GM18517 (cell line): ENCODE measurements around the gene DIS3L.
"Not testable (repeated sequence)": the region's sequence is repeated elsewhere in the genome, so short reads cannot be mapped to it uniquely, and the experiment has no call there.

Experiments used
- ATAC-seq: cut with Tn5 transposase; IDR thresholded peaks from one replicate; pipeline ENCODE4 v1.9.1; 2021; ENCODE audit warnings: mild to moderate bottlenecking, moderate library complexity; ENCODE audit not compliant: unreplicated experiment

DIS3L gene

DNA sequence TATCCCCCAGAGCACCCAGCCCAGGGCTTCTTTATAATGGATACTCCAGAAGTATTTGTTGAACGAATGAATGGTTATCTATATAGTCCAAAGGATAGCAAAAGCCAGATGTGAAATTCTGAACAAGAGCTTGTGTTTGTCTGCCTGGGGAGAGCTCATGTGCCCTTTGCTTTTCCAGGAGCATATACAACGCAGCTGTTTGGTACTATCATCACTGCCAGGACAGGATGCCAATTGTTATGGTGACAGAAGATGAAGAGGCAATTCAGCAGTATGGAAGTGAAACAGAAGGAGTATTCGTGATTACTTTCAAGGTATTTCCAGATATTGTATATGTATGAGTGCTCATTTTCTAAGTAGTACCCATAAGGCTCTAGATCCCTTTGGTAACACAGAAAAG is 15.2 kb downstream of the DIS3L start:
- ATAC-seq: no peak

DNA sequence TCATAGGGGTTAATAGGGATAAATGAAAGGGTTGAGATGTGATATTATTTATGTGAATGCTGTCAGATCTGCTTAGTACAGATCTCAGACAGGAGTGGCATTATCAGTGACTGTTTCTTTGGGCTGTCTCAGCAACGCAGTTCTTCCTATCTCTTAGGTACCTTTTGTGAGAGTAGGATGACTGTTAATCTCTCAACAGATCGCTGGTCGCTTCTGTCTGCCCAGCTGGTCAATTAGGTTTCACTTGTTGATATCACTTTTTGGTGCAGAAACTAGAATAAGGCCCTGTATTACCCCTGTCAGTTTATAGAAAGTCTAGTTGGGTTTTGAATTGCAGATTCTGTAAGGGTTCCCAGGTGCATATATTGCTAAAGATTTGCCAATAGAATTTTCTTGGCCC is 16.5 kb downstream of the DIS3L start:
- ATAC-seq: no peak

DNA sequence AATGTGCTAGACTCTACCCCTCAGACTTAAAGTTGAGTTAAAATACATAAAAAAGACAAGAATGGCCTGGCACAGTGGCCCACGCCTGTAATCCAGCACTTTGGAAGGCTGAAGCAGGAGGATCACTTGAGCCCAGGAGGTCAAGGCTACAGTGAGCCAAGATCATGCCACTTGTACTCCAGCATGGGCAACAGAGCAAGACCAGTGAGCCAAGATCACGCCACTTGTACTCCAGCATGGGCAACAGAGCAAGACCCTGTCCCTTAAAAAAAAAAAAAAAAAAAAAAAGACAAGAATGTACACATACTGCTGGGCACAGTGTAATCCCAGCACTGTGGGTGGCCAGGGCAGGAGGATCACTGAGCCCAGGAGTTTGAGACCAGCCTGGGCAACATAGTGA is 17.4 kb downstream of the DIS3L start:
- no peak for ATAC-seq

DNA sequence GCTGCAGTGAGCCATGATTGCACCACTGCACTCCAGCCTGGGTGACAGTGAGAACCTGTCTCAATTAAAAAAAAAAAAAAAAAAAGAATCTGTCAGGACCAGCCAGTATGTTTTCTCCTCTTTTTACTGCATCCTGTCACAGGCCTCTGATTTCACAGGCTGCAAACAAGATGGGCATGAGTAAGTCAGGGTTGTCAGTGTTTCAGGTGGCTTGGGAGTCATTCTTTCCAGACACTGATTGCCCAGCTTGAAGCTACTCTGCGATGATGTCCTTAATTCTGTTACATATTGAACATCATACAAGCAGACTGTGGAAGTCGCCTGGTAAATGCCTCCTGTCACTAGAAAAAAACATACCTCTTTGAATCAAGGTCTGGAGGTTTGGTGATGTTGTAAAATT is 18.8 kb downstream of the DIS3L start:
- ATAC-seq: no peak

DNA sequence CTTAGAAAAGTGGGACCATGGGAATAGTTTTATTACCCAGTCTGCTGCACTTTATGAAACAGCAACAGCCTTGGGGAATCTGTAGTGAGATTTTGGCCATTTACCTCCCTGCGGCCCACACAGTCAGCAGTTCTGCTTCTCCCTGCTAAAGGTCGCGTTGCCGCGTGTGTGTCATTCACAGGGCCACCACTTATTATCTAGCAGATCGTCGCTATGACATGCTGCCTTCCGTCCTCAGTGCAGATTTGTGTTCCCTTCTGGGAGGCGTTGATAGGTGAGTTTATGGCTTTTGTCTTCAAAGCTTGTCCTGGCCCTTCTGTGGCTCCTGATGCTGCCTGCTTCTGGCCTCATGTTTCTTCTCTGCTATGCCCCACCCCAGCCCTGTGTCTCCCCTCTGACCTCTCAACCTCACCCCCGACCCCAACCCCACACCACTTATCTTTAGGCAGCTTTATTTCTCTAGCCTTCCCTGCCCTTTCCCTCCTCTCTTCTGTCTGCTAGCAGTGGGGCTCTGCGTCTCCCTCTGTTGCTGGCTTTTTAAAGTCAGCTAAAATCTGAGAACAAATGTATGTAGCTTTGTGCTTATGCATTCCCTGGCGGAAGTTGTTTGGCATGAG is 30.1 kb downstream of the DIS3L start:
- ATAC-seq: no peak

DNA sequence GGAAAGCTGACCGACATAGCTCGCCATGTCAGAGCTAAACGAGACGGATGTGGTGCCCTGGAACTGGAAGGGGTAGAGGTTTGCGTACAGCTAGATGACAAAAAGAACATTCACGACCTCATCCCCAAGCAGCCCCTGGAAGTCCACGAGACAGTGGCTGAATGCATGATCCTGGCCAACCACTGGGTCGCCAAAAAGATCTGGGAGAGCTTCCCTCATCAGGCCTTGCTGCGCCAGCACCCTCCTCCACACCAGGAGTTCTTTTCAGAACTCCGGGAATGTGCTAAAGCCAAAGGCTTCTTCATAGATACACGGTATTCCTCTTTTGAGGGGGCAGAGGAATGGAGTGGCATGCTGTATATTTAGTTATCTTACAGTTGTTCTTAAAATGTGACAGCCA is 32.7 kb downstream of the DIS3L start:
- ATAC-seq: no peak

DNA sequence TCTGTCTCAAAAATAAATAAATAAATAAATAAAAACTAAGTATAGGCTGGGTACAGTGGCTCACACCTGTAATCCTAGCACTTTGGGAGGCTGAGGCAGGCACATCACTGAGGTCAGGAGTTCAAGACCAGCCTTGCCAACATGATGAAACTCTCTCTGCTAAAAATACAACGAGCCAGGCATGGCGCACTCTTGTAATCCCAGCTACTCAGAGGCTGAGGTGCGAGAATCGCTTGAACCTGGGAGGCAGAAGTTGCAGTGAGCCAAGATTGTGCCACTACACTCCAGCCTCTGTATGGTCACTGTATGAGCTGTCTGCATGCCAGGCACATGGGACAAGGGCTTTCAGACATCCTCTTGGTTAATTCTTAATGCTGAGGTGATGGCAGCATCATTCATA is 34.4 kb downstream of the DIS3L start:
- ATAC-seq: no peak

DNA sequence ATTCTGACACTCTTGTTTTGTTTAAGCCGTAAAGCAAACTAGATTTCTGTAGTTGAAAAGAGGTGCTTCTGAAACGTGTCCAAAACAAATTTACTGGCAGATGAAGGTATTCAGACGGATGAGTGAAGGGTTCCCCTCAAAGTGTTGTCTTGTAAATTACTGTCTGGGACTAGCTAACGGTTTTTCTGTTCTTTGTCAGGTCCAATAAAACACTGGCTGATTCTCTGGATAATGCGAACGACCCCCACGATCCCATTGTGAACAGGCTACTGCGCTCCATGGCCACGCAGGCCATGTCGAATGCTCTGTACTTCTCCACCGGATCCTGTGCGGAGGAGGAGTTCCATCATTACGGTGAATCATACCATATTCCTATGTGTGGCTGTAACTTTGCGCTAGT is 35.4 kb downstream of the DIS3L start:
- ATAC-seq: no peak

DNA sequence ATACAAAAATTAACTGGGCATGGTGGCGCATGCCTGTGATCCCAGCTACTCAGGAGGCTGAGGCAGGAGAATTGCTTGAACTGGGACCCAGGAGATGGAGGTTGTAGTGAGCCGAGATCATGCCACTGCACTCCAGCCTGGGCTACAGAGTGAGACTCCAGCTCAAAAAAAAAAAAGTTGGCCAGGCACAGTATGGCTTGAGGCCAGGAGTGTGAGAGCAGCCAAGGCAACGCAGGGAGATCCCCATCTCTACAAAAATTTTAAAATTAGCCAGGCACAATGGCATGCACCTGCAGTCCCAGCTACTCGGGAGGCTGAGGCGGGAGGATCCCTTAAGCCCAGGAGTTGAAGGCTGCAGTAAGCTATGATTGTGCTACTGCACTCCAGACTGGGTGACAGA is 55.2 kb downstream of the DIS3L start:
- ATAC-seq: not testable (repeated sequence)

DNA sequence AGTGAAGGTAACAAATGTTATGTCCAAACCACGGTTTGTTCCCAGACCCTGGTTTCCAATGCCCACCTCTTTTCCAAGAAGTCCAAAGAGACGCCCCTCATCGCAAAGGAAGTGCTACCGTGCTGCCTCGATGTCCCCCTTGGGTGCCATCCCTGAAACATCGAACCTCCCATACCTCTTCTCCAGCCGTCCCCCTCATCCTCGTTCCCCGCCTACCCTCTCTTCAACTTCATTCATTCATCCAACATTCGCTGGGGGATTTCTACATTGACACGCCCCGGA is 62.6 kb downstream of the DIS3L start:
- no peak for ATAC-seq

DNA sequence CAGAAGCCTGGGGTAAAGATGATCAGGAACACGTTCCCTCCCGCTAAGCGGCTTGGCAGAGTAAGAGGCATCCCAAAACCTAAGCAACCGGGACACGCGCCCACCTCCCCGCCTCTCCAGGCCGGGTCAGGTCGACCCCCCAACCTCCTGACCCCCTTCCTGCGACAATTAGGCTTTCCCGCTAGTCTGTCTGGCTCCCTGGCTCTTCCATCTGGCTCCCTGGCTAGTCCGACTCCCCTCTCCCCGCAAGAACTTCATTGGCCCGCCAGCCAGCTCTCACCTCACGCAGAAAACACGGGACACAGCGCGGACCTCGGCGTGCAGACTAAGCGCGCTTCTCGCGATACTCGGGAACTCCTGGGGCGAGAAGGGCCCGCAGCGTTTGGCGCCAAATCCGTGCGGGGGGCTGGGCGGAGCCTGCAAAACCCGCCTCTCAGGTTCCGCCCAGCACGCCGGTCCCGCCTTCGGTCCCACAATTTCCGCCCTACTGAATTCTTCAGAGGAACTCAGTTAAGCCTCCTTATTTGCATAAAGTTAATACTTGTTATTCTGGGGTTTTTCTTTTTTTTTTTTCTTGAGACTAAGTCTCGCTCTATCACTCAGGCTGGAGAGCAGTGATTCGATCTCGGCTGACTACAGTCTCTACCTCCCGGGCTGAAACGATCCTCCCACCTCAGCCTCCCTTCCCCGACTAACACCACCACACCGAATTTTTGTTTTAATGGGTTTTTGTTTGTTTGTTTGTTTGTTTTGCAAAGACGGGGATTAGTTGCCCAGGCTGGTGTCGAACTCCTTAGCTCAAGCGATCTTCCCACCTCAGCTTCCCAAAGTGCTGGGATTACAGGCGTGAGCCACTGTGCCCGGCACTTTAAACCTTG is 63.2 kb downstream of the DIS3L start, which contains the start of gene TIPIN:
TSS of gene TIPIN (minus strand) at position 327 of the 878 bp plus-strand sequence. CDS start 3,738 bp downstream, outside the sequence.
- peak; percentile 91 for ATAC-seq

DNA sequence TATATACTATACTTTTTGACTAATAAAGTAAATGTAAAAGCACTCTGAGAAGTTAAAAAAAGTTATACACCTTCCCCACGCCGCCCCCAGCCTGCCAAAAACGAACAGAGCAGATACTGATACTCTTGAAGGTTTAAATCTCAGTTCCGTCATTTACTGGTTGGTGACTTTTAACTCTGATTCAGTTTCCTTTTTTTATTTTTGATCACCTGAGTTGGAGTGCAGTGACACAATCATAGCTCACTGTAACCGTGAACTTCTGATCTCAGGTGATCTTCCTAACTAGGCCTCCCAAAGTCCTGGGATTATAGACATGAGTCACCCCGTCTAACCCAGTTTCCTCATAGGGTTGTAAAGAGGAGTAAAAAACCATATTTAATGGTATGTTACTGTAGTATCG is 66.4 kb downstream of the DIS3L start:
- ATAC-seq: no peak

DNA sequence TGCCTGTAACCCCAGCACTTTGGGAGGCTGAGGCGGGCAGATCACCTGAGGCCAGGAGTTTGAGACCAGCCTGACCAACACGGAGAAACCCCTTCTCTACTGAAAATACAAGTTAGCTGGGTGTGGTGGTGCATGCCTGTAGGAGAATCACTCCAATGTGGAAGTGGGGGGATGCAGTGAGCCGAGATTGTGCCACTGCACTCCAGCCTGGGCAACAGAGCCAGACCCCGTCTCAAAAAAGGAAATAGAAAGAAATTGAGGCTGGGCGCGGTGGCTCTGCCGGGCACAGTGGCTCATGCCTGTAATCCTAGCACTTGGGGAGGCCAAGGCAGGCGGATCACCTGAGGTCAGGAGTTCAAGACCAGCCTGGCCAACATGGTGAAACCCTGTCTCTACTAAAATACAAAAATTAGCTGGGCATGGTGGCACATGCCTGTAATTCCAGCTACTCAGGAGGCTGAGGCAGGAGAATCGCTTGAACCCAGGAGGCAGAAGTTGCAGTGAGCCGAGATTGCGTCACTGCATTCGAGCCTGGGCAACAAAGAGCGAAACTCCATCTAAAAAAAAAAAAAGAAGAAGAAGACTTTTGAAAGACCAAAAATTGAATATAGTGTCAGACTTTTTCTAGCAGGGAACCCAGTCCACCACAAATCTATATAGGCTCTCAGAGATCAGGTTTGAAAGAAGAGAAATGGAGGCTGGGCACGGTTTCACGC is 68.5 kb downstream of the DIS3L start:
- not testable (repeated sequence) for ATAC-seq

DNA sequence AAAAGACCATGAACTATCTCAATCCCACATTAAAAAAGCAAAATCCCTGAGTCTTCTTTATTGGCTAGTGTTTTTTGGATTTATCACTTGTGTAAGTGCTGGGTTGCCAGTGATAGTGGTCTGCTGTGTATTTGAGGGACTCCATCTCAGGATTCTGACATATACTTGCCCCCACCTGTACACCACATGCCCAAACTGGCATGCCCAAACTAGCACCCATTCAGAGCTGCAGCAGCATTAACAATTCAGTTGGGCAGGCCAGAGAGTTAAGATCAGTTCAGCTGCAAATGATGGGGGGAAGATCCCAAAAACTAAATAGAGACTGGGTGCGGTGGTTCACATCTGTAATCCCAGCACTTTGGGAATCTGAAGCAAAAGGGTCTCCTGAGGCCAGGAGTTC is 69.4 kb downstream of the DIS3L start:
- ATAC-seq: no peak

DNA sequence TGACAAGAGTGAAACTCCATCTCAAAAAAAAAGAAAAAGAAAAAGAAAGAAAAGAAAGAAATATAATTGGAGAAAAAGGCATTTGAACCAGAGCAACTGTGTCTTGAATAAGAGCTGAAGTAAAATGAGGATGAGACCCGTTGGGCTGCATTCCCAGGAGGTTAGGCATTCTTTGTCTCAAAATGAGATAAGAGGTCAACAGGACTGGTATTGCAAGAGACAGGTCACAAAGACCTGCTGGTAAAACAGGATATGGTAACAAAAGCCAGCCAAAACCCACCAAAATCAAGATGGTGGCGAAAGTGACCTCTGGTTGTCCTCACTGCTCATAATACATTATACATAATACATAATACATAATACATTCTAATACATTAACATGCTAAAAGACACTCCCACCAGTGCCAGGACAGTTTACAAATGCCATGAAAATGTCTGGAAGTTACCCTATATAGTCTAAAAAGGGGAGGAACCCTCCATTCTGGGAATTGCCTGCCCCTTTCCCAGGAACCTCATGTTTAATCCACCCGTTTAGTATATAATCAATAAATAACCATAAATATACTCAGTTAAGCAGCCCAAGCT is 71.7 kb downstream of the DIS3L start:
- ATAC-seq: no peak

DNA sequence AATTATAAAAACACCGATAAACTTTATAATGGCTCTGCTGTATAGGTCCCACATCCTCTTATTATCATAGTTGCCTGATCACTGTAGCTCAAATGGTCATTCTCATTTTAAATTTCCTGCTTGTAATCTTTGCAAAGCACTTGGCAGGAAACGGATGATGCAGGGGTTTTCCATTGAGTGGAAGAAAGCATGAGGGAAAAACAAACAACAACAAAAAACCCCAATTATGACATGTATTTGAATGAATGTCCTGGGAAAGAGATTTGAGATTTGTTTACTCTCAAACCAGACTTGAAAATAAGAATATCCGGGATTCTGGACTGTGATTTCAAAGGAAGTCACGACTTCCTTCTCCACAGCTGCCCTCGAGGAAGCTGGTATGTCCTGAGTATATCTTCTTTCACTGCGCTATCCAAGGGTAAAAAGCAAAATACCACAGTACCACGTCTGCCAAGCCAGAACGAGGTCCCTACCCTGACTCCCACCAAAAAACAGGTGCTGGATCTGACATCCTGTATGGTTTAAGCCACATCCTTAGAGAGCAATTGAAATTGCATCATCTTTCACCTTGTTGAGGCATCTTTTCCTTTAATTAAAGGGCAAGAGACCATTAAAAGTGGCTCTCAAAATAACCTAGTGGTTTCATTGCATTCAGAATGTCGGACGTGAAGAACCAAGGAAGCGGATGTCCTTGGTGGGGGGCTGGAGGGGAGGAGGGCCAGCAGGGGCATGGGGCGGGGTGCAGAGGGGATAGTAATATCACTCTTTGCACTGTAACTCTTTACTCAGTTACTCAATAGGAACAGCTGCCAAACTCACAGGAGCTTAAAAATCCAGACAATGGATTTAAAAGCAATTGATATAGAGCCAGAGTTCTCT is 76.6 kb downstream of the DIS3L start:
- ATAC-seq: no peak

DNA sequence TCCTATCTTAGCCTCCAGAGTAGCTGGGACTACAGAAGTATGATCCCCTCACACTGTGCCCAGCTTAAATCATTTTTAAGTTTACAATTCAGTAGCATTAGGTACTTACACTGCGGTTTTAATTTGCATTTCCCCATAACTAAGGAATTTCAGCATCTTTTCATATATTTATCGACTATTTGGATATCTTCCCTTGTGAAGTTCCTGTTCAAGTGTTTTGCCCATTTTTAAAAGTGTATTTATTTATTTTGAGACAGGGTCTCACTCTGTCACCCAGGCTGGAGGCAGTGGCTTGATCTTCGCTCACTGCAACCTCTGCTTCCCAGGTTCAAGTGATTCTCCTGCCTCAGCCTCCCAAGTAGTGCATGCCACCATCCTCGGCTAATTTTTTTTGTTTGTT is 80.8 kb downstream of the DIS3L start:
- ATAC-seq: no peak

DNA sequence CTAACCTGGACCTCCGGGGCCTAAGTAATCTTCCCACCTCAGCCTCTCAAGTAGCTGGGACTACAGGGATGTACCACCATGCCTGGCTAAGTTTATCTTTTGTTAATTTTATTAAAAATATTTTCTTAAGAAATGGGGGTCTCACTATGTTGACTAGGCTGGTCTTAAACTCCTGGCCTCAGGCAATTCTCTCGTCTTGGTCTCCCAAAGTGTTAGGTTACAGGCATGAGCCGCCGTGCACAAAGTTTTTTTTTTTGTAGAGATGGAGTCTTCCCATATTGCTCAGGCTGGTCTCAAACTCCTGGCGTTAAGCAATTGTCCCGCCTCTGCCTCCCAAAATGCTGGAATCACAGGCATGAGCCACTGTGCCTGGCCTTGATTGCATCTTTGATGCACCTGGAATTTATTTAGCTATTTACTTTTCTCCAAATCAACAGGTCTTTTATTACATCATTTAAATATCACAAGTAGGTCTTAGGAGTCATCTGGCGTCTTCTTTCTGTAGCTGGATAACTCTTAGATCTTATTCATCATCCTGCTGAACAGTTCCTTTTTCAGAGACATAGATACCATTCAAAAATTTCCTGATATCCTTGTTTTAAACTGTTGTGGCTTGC is 85.6 kb downstream of the DIS3L start:
- no peak for ATAC-seq

DNA sequence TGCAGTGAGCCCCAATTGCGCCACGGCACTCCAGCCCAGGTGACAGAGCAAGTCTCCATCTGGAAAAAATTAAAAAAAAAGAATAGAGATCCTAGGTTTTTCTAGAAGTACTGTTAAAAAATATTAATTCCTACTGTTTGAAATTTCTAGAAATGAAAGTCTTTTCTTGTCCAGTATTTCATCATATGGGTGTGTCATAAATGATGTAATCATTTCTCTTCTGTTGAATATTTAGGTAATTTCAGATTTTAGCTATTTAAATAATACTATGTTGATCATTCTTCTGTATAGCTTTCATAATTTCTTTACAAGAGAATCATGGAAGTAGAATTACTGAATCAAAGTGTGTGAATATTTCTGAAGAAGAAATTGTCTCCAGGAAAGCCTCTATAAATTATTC is 88.0 kb downstream of the DIS3L start:
- ATAC-seq: not testable (repeated sequence)
